Stimulated activated CD8-positive, alpha-beta memory T cell treated with anti-CD3 and anti-CD28 coated beads, Interleukin-15, amount 100 ng/mL, for 4 hours (primary cell): Measurements from ENCODE around the gene CHMP4A.
"Not testable (repeated sequence)": the region's sequence is repeated elsewhere in the genome, so short reads cannot be mapped to it uniquely, and the experiment has no call there.

ENCODE experiments used
- DNase-seq, 2 donors: peaks; one replicate each; pipeline ENCODE4 v3.0.0-alpha.2; 2020; ENCODE audit warnings: low read depth in 2 of 2

CHMP4A gene

DNA sequence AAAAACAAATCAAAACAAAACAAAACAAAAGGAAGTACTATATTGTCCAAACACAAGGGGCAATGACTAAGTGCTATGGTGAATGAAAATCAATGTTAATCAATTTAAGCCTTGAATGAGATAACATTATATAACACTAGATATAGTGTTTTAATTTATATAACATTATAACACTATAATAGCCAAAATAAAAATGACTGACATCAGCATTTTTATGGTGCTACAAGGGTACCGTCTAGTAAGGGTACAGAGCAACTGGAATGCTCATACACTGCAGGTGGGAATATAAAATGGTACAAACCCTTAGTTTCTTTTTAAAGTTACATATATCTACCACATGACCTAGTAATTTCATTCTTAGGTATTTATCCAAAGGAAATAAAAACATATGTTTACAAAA lies 13.2 kb upstream of the CHMP4A start:
- DNase-seq = no peak

GRCh38 chr14:24224618-24225071 lies 11.4 kb upstream of the CHMP4A start:
- DNase-seq = no peak

DNA sequence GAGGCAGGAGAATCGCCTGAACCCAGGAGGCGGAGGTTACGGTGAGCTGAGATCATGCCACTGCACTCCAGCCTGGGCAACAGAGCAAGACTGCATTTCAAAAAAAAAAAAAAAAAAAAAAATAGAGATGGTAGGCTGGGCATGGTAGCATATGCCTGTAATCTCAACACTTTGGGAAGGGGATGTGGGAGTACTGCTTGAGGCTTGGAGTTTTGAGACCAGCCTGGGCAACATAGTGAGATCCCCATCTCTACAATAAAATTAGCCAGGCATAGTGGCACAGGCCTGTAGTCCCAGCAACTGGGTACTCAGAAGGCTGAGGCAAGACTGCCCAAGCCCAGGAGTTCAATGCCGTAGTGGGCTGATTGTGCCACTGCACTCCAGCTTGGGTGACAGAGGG lies 9.7 kb upstream of the CHMP4A start:
- DNase-seq = not testable (repeated sequence)

DNA sequence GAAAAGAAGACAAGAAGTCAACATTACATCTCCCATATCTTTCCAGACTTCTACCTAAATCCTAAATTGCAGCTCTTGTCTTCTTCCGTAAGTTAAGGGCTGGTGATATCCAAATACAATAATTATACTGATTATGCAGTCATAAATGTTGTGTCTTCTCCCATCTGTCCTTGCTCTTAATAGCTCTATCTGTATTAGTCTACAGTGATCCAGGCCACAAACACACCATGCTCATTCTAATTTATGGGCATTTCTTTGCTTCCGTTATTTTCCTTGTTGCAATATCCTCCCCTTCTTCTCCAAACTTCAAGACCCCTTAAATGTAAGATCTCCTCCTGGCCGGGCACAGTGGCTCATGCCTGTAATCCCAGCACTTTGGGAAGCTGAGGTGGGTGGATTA lies 6.2 kb upstream of the CHMP4A start:
- DNase-seq = no peak

GRCh38 chr14:24219080-24219479 lies 5.8 kb upstream of the CHMP4A start:
- DNase-seq = no peak

DNA sequence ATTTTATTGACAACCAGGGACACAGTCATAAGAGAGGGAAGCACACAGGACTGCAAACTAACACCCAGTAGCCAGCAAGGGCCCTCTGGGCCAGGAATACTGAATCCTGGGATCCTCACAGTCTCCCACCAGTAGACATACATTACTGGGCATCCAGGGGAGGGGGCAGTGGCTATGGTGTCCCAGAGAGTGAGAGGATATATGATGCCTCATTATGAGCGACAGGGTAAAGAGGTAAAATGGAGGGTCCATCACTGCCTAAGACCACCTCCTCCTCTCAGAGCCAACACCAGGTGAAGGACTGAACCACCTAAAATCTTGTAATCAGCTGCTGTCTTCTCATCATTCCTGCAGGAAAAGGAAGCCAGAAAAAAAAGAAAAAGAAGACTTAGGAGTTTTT lies 3.6 kb upstream of the CHMP4A start:
- DNase-seq = not testable (repeated sequence)

GRCh38 chr14:24216345-24216699 lies 3.0 kb upstream of the CHMP4A start:
- no peak for DNase-seq

- DNase-seq = peak; percentile 66 to 73
Measured at GRCh38 chr14:24215495-24216344, 2.4 kb upstream of the CHMP4A start, which contains the start of gene MDP1. Gene MDP1, minus strand, starts transcription at chr14:24216066. Its CDS starts 111 bp downstream, at chr14:24215955.

- DNase-seq = no peak
Measured at GRCh38 chr14:24213866-24214662, 776 bp upstream of the CHMP4A start.

GRCh38 chr14:24211311-24211710 lies 2.0 kb downstream of the CHMP4A start:
- DNase-seq = no peak

DNA sequence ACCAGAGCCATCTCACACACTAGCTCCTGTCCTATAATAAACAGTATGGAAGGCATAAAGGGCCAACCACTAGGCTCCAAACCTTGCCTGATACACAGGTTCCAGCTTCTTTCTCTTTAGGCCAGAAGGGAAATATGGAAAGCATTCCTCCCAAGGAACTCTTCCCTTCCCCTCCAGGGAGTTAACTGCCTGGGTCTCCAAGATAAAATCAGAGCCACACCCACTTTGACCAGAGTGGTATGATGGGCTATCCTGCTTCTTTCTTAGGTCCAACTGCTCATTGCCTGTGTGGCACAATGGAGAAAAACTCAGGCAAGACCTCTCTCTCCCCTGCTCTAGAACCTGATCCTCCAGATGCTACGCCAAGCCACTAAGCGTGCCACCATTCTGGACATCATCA lies 5.7 kb downstream of the CHMP4A start:
- no peak for DNase-seq

- no peak for DNase-seq
Measured at GRCh38 chr14:24207104-24207551, 6.2 kb downstream of the CHMP4A start.

GRCh38 chr14:24206260-24207103 lies 6.8 kb downstream of the CHMP4A start:
- DNase-seq = no peak

- no peak for DNase-seq
Measured at GRCh38 chr14:24204163-24205146, 8.8 kb downstream of the CHMP4A start.

DNA sequence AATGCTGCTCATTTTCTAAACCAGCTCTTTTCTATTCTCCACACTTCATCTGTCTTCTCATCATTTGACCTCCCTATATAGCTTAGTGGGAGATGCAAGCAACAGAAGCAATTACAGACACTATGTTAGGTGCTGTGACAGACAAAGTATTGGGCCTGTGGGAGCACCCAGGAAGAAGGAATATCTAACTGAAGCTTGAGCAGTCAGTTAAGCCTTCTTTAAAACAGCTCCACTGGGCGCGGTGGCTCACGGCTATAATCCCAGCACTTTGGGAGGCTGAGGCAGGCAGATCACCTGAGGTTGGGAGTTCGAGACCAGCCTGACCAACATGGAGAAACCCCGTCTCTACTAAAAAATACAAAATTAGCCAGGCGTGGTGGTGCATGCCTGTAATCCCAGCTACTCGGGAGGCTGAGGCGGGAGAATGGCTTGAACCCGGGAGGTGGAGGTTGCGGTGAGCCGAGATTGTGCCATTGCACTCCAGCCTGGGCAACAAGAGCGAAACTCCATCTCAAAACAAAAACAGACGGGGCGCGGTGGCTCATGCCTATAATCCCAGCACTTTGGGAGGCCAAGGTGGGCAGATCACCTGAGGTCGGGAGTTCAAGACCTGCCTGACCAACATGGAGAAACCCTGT lies 9.9 kb downstream of the CHMP4A start:
- not testable (repeated sequence) for DNase-seq

DNA sequence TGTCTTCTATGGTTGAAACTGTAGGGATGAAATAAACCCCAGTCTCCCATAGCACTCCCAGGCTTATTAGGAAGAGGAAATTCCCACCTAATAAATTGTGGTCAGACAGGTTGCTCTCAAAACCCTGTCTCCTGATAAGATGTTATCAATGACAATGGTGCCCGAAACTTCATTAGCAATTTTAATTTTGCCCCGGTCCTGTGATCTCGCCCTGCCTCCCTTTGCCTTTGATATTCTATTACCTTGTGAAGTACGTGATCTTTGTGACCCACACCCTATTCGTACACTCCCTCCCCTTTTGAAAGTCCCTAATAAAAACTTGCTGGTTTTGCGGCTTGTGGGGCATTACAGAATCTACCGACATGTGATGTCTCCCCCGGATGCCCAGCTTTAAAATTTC lies 10.8 kb downstream of the CHMP4A start:
- not testable (repeated sequence) for DNase-seq

GRCh38 chr14:24198814-24199524 lies 14.3 kb downstream of the CHMP4A start:
- no peak for DNase-seq

DNA sequence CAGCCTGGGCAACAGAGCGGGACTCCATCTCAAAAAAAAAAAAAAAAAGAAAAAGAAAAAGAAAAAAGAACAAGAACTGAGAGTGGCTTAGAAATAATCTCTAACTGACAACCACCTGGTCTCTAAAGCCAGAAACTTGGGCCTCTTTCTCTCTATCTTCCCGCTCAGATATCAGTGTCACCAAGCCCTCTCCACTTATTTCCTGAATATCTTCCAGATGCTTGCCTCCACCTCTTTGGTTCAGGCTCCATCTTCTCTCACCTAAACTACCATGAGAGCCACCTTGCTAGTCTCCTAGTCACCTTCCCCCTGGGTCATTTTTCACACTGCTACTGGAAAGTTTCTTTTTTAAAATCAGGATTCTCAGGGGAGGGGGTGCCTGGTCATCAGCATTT lies 16.2 kb downstream of the CHMP4A start:
- no peak for DNase-seq
